Posterior vena cava (tissue), 2 donors: ENCODE measurements around the gene ALDH4A1. TPM values are rescaled to one million over a fixed set of nuclear protein-coding genes. Genes with fewer than 3 reads are reported as not detected.

Experiments
- DNase-seq: peaks from one replicate; pipeline ENCODE4 v3.0.0-alpha.2; 2020; ENCODE audit warnings: low spot score
- intact Hi-C, 2 donors: fragments of 100-400 bp; cut with DNase I; formaldehyde crosslinking; loops; one replicate each; pipeline versions ENCODE4 v1.14.1 to v1.14.2; 2022 to 2023
- total RNA-seq, 2 donors: library from RNA; stranded (reverse); fragmentation: NEBNext Ultra II Directional; extraction: Animal tissue kit (Norgen Biotek cat#: 25700); gene quantifications; one replicate each; pipeline ENCODE4 v1.2.1, GENCODE V29; 2021
- donor health status: DM: yes; HTN: yes; CAD: no.
- donor health status: DM: yes; HTN: yes; CAD: no.

The ALDH4A1 gene
- total RNA-seq, 2 donors from 2014 or later = 8.5 to 17.0 TPM

GRCh38 chr1:18885311-18886002 is 16.9 kb downstream of the ALDH4A1 start:
- no peak for DNase-seq
- intact Hi-C loops = loop anchor here in 1 of 2 donors (10.0 kb wide), 1 partner anchor 1609 kb away; no protein-coding TSS in a partner anchor

- intact Hi-C loops = loop anchor here in 1 of 2 donors (10.0 kb wide), 1 partner anchor 1610 kb away; no protein-coding TSS in a partner anchor
- no peak for DNase-seq
Observed at GRCh38 chr1:18884727-18885126, 17.6 kb downstream of the ALDH4A1 start.

DNA sequence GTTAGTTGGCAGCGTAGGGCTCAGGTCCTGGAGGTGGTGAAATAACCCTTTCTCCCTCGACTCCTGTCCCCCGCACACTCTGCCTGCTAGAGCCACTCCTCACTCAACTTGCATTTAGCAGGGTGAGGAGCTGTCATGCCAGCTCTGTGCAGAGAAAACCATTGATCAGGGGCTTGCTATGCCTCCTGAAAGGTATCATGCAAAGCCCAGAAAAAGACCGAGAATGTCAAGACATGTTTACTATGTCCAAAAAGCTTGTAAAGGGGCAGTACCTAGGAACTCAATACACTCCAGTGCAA is 18.0 kb downstream of the ALDH4A1 start:
- DNase-seq = no peak
- intact Hi-C loops = loop anchor here in 1 of 2 donors (10.0 kb wide), 1 partner anchor 1610 kb away; no protein-coding TSS in a partner anchor

GRCh38 chr1:18883636-18884418 is 18.5 kb downstream of the ALDH4A1 start:
- DNase-seq = peak; percentile 92
- intact Hi-C loops = loop anchor here in 1 of 2 donors (10.0 kb wide), 1 partner anchor 1611 kb away; no protein-coding TSS in a partner anchor

GRCh38 chr1:18883079-18883478 is 19.3 kb downstream of the ALDH4A1 start:
- DNase-seq = no peak
- intact Hi-C loops = loop anchor here in 1 of 2 donors (10.0 kb wide), 1 partner anchor 1612 kb away; no protein-coding TSS in a partner anchor

- DNase-seq = peak; percentile 88
- intact Hi-C loops = loop anchor here in 1 of 2 donors (10.0 kb wide), 1 partner anchor 1612 kb away; no protein-coding TSS in a partner anchor
Observed at GRCh38 chr1:18882486-18882885, 19.9 kb downstream of the ALDH4A1 start.

DNA sequence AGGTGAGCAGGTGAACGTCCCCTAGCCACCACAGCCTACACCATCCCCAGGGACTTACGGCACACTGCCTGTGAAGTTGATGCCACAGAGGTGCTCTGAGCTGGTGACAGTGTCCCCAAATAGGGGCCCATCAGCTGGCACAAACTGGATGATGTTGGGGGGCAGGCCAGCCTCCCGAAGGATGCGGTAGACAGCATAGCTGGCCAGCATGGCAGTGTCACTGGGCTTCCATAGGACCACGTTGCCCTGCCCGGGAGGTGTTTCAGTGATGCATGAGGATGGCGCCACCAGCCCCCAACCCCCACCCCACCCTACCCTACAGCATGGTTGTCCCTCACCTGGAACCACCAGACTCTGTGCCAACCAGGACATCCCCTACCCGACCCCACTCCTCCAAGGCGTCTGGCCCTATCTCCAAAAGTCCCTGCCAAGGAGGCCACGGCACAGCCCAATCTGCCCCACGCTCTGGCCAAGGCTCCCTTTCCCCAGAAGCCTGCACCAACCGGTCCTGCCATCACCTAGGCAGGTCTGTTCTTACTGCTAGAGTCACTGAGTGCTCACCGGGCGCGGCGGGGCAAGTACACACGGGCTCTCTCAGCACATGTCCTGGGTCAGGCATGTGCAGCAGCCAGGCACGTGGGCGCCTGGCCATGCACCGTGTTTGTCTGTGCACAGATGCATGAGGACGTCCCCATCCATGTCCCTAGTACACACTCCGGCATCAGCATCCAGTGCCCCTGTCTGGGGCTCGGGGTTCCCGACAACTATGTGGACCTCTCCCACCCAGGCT is 20.5 kb downstream of the ALDH4A1 start:
- no peak for DNase-seq
- intact Hi-C loops = loop anchor here in 1 of 2 donors (10.0 kb wide), 1 partner anchor 1613 kb away; no protein-coding TSS in a partner anchor

DNA sequence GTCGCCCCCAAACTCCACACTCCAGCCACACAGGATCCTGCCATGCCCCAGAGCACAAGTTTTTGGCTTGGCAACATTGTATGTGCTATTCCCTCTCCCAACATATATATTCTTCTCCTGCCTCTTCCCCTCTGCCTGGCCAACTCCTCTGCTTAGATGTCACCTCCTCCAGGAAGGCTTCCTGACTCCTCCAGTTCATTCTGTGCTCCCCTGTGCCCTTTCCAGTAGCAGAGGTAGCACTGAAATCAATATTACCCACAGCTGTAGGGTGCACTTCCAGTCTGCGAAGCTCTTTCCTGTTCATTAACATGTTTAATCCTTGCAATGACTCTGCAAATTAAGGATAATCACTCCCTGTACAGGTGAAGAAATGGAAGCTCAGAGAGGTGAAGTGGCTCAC is 21.2 kb downstream of the ALDH4A1 start:
- no peak for DNase-seq
- intact Hi-C loops = loop anchor here in 1 of 2 donors (10.0 kb wide), 1 partner anchor 1614 kb away; no protein-coding TSS in a partner anchor

- intact Hi-C loops = loop anchor here in 1 of 2 donors (10.0 kb wide), 1 partner anchor 1614 kb away; no protein-coding TSS in a partner anchor
- no peak for DNase-seq
Observed at GRCh38 chr1:18880585-18880984, 21.8 kb downstream of the ALDH4A1 start.

DNA sequence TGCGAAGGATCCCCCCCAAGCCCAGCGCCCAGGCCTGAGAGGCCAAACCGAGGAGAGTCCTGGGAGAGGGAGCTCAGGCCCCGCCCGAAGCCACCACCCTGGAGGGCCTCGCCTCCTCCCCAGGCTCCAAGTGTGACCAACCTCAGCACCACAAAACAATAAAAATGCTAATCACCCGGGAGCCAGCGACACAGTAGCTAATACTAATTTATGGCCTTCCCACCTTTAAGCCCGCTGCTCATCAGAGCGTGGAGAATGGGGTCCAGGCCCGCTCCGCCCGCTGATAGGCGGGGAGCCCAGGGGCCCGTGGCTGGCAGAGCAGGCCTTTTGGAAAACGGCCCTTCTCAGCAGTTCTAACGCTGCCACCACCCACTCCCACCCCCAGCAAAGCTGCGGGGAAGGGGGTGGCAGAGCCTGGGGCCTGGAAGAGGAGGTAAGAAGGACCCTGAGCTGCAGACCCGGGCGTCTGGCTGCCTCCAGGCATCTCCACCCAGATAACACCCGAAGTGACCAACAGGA is 22.5 kb downstream of the ALDH4A1 start:
- no peak for DNase-seq
- intact Hi-C loops = loop anchor here in 1 of 2 donors (10.0 kb wide), 1 partner anchor 1615 kb away; no protein-coding TSS in a partner anchor

GRCh38 chr1:18879215-18879790 is 23.1 kb downstream of the ALDH4A1 start:
- intact Hi-C loops = no loop called here
- DNase-seq = no peak

DNA sequence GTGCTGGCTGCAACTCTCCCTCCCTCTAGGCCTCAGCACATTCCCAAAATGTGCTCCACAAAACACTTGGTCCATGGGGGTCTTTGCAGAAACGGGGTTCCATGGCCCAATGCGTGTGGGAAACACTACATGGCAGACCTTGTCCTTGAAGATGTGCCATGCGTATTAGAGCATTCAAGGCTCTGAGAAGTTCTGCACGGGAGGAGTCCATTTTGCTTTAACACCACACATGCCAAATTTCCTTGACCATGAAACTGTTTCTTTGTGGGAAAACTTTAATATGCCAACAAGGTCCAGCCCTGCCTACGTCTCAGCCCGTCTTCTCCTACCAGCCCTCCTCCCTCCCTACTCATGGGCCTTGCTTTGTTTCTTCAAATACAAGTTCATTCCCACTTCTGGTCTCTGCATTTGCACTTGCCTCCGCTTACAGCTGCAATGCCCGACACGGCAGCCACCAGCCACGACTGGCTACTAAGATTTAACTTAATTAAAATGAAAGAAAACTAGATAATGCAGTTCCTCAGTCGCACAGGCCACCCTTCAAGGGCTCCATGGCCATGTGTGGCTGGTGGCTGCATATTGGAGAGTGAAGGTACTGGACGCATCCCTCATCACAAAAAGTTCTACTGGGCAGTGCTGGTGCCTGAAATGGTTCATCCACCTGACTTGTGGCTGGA is 23.7 kb downstream of the ALDH4A1 start:
- no peak for DNase-seq
- intact Hi-C loops = no loop called here

DNA sequence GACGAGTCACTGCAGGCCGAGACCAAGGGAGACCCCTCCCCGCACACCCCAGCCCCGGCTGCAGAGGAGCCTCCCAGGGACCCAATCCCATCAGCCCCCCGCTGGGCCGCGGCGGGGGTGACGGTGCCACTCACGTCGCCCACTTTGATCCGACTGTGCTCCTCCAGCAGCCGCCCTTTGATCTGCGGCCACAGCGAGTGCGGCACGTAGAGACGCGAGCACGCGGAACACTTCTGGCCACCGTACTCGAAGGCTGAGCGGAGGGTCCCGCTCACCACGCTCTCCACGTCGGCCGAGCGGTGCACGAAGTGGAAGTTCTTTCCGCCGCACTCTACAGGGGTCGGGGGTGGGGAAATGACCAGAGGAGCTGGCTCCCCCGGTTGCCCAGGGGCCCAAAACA is 25.1 kb downstream of the ALDH4A1 start:
- intact Hi-C loops = no loop called here
- no peak for DNase-seq

GRCh38 chr1:18876210-18876609 is 26.1 kb downstream of the ALDH4A1 start:
- DNase-seq = no peak
- intact Hi-C loops = no loop called here

DNA sequence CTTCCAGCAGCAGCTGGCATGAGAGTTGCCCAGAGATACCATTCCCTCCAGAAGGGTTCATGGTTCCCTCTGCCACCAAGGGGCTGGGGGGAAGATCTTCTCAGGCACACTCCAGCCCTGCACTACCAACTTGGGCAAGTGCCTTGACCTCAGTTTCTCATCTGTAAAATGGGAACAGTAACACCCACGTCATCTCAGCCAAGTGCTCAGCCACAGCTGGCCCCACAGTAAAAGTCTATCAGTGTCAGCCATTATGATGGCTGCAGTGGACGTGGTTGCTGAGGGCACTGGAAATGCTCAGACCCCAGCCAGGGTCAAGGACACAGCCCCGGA is 26.6 kb downstream of the ALDH4A1 start:
- DNase-seq = no peak
- intact Hi-C loops = no loop called here

DNA sequence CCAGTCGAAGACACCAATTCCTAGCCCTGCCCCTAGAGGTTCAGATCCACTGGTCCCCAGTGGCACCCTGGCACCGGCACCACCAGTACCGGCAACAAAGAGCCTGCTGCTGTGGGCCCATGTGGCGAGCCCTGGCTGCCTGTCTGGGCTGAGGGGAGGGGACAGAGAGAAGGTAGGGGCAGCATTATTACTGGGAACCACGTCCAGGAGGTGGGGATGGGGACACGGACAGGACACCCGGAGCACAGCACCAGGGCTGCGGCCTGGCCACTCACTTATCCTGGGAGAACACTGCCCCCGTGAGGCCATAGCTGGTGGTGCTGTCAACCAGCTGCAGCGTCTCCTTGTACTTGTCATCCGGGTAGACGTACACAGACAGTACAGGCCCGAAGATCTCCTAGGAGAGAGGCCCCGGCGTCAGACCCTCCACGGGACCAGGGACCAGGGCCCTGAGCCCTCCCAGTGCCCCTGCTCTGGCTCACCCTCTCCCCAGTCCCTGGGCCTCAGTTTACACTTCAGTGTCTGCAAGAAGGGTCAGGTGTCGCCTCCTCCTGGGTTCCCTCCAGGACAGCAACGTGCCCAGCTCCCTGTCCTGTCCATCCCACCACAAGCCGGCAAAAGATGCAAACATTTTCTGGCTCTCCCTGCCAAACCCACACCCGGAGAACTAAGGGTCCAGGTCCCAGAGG is 27.1 kb downstream of the ALDH4A1 start:
- intact Hi-C loops = no loop called here
- DNase-seq = peak; percentile 95

DNA sequence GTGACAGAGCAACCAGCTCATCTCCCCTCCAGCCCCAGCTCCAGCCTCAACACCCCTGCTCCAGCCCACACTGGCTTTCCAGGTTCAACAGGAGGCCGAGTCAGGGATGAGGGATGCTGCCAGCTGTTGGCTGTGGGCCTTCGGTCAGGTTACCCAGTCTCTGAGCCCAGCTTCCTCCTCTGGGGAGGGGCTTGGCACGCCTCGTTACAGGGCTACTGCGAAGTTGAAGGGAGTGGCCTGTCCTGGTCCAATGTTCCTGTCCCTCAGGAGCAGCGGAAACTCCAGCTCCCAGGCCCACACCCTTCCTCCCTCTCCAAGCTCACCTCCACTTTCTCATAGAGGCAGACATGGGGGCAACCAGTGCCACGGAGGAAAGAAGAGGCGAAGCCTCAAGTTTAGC is 27.8 kb downstream of the ALDH4A1 start:
- intact Hi-C loops = loop anchor here (5.0 kb wide), 1 partner anchor 277 kb away; no protein-coding TSS in a partner anchor

DNA sequence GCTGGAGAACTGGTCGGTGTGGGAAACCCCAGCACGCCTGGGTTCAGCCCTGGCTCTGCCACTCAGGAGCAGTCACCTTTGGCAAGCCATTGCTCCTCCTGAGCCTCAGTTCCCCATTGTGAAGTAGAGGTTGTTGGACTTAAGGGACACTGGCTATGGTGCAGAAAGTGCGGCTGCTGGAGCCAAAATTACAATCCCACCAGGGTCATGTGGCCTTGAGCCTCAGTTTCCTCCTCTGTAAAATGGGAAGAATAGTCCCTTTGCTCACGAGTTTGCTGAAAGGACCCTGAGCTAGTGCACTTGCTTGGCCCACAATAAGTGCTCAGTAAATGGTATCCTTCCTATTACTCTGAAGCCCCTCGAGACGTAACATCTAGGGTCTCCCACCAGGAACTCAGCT is 28.3 kb downstream of the ALDH4A1 start:
- no peak for DNase-seq
- intact Hi-C loops = loop anchor here (5.0 kb wide), 1 partner anchor 277 kb away; no protein-coding TSS in a partner anchor

More for the DNA sequence above, 27.8 kb downstream of the ALDH4A1 start:
- DNase-seq = no peak
